ENCODE data around the gene SKIDA1. TPM values are rescaled to one million over a fixed set of nuclear protein-coding genes. Genes with fewer than 3 reads are reported as not detected.
"Not testable (repeated sequence)": the region's sequence is repeated elsewhere in the genome, so short reads cannot be mapped to it uniquely, and the experiment has no call there.

The SKIDA1 gene
- total and polyA plus RNA-seq, 4 donors, result 0.63 to 2.6 (median 1.6) TPM

- peaks cover 7 to 23% (median 17%) of the 10 kb centered on the region in 4 donors for H3K36me3 ChIP-seq (ENCODE audit: control insufficient read depth in 4 of 4, insufficient read depth in 3 of 4, low read depth in 1 of 4, low read length in 3 of 4)
- H3K27me3 ChIP-seq (ENCODE audit: control insufficient read depth in 4 of 4, insufficient read depth in 4 of 4, low read length in 3 of 4), result no peaks in the 10 kb centered on the region
- H3K4me3 ChIP-seq (ENCODE audit: low read depth in 1 of 3, low read length in 3 of 3), result no peak overlapping the region
- H3K4me1 ChIP-seq (ENCODE audit: control insufficient read depth in 4 of 4, insufficient read depth in 4 of 4, low read length in 3 of 4), result peaks cover 2 to 12% (median 11%) of the 10 kb centered on the region in 4 donors
- TF ChIP-seq SP1 (IDR thresholded peaks at IDR 0.05), result no peak
- TF ChIP-seq CTCF (IDR thresholded peaks at IDR 0.05; ENCODE audit: low read depth, low read length, missing input control), result no peak
- no peak for TF ChIP-seq GABPA (IDR thresholded peaks at IDR 0.05 in 1 of 2, conservative IDR thresholded peaks at IDR 0.05 in 1 of 2)
- TF ChIP-seq HNF4A (conservative IDR thresholded peaks at IDR 0.05), result no peak
- TF ChIP-seq YY1 (IDR thresholded peaks at IDR 0.05), result no peak
- TF ChIP-seq, protein P1, sequence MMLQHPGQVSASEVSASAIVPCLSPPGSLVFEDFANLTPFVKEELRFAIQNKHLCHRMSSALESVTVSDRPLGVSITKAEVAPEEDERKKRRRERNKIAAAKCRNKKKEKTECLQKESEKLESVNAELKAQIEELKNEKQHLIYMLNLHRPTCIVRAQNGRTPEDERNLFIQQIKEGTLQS (IDR thresholded peaks at IDR 0.05), result no peak
- TF ChIP-seq RAD21 (IDR thresholded peaks at IDR 0.05), result no peak
- no peak for TF ChIP-seq JUND (IDR thresholded peaks at IDR 0.05)
- TF ChIP-seq REST (IDR thresholded peaks at IDR 0.05), result no peak
- TF ChIP-seq FOXA2 (IDR thresholded peaks at IDR 0.05), result no peak
- H3K9ac ChIP-seq (ENCODE audit: low read depth in 1 of 2, low read length in 2 of 2), result no peak overlapping the region
- H3K9me3 ChIP-seq (ENCODE audit: control insufficient read depth in 4 of 4, low read length in 3 of 4), result no peaks in the 10 kb centered on the region
- WGBS, result 86% methylated on average over 3 of the region's 3 CpGs
- H3K27ac ChIP-seq (ENCODE audit: low read depth in 1 of 2, low read length in 2 of 2), result no peak overlapping the region
- no peak for DNase-seq (ENCODE audit: low spot score)
These were observed 11.4 kb upstream of the SKIDA1 start for GRCh38 chr10:21536874-21537273.

- Histone ChIP-seq H3K4me1 (ENCODE audit: control insufficient read depth in 4 of 4, insufficient read depth in 4 of 4, low read length in 3 of 4) (peaks cover 2 to 12% (median 11%) of the 10 kb centered on the region in 4 donors), H3K36me3 (ENCODE audit: control insufficient read depth in 4 of 4, insufficient read depth in 3 of 4, low read depth in 1 of 4, low read length in 3 of 4) (peaks cover 6 to 15% (median 9%) of the 10 kb centered on the region in 4 donors)
- not testable (repeated sequence) for H3K9ac ChIP-seq (ENCODE audit: low read depth in 1 of 2, low read length in 2 of 2); H3K9me3 ChIP-seq (ENCODE audit: control insufficient read depth in 4 of 4, low read length in 3 of 4); H3K27me3 ChIP-seq (ENCODE audit: control insufficient read depth in 4 of 4, insufficient read depth in 4 of 4, low read length in 3 of 4); DNase-seq (ENCODE audit: low spot score); H3K27ac ChIP-seq (ENCODE audit: low read depth in 1 of 2, low read length in 2 of 2); H3K4me3 ChIP-seq (ENCODE audit: low read depth in 1 of 3, low read length in 3 of 3)
- WGBS, result 94% methylated on average over 9 of the region's 9 CpGs
These were observed 10.5 kb upstream of the SKIDA1 start for GRCh38 chr10:21535976-21536375.

GRCh38 chr10:21535494-21535965 is 10.0 kb upstream of the SKIDA1 start:
- Histone ChIP-seq H3K9me3 (ENCODE audit: control insufficient read depth in 4 of 4, low read length in 3 of 4) (no peaks in the 10 kb centered on the region), H3K27me3 (ENCODE audit: control insufficient read depth in 4 of 4, insufficient read depth in 4 of 4, low read length in 3 of 4) (no peaks in the 10 kb centered on the region), H3K9ac (ENCODE audit: low read depth in 1 of 2, low read length in 2 of 2) (no peak overlapping the region), H3K36me3 (ENCODE audit: control insufficient read depth in 4 of 4, insufficient read depth in 3 of 4, low read depth in 1 of 4, low read length in 3 of 4) (peaks cover 6 to 11% (median 6%) of the 10 kb centered on the region in 4 donors), H3K4me3 (ENCODE audit: low read depth in 1 of 3, low read length in 3 of 3) (peak overlapping the region in 2 of 3 donors; percentile 57 to 95), H3K27ac (ENCODE audit: low read depth in 1 of 2, low read length in 2 of 2) (peak overlapping the region; percentile 44 to 65), H3K4me1 (ENCODE audit: control insufficient read depth in 4 of 4, insufficient read depth in 4 of 4, low read length in 3 of 4) (peaks cover 2 to 12% (median 11%) of the 10 kb centered on the region in 4 donors)
- WGBS, result 50% methylated on average over 9 of the region's 9 CpGs
- no peak for DNase-seq (ENCODE audit: low spot score)
- TF ChIP-seq HNF4G (IDR thresholded peaks at IDR 0.05), result no peak
- no peak for TF ChIP-seq GABPA (IDR thresholded peaks at IDR 0.05 in 1 of 2, conservative IDR thresholded peaks at IDR 0.05 in 1 of 2)
- TF ChIP-seq MAX (IDR thresholded peaks at IDR 0.05), result no peak
- no peak for TF ChIP-seq FOXA2 (IDR thresholded peaks at IDR 0.05)
- no peak for TF ChIP-seq EGR1 (IDR thresholded peaks at IDR 0.05; ENCODE audit: low read depth in 2 of 2)
- TF ChIP-seq, protein P1 (IDR thresholded peaks at IDR 0.05), result no peak
- TF ChIP-seq REST (IDR thresholded peaks at IDR 0.05), result no peak
- TF ChIP-seq CTCF (IDR thresholded peaks at IDR 0.05; ENCODE audit: low read depth, low read length, missing input control), result no peak
- TF ChIP-seq JUND (IDR thresholded peaks at IDR 0.05), result no peak

All from liver (tissue), 9 donors.